CD14-positive monocyte (primary cell): ENCODE measurements around the gene BCL2. TPM values are rescaled to one million over a fixed set of nuclear protein-coding genes. Genes with fewer than 3 reads are reported as not detected.

Experiments used
- DNase-seq, 3 donors: peaks; one replicate each; pipeline ENCODE4 v3.0.0-alpha.2; 2011 to 2022
- H2AFZ ChIP-seq: 2 replicates; pipeline ENCODE4 v1.6.0; 2012; ENCODE audit warnings: mild to moderate bottlenecking, low read depth, low read length, inconsistent platforms; ENCODE audit not compliant: insufficient read depth, poor library complexity, severe bottlenecking
- H3K27ac ChIP-seq, 2 donors: 1 replicate in 1 of 2; 2 replicates in 1 of 2; pipeline ENCODE4 v1.5.1; 2012 to 2013; ENCODE audit warnings: low read length in 2 of 2, control low read depth in 1 of 2, inconsistent platforms in 1 of 2, low read depth in 1 of 2, mild to moderate bottlenecking in 1 of 2
- H3K27me3 ChIP-seq, 2 donors: one replicate each; pipeline versions ENCODE4 v1.6.0 to v1.6.1; 2011 to 2013; ENCODE audit warnings: low read length in 2 of 2; ENCODE audit not compliant: control insufficient read depth in 2 of 2, insufficient read depth in 2 of 2
- H3K36me3 ChIP-seq, 2 donors: replicated peaks in 1 of 2; 1 replicate in 1 of 2; 2 replicates in 1 of 2; pipeline versions ENCODE4 v1.5.1 to v1.6.1; 2012 to 2013; ENCODE audit warnings: low read length in 2 of 2, control low read depth in 1 of 2, inconsistent platforms in 1 of 2, mild to moderate bottlenecking in 1 of 2; ENCODE audit not compliant: insufficient read depth in 2 of 2, control insufficient read depth in 1 of 2
- H3K4me1 ChIP-seq, 2 donors: 1 replicate in 1 of 2; 2 replicates in 1 of 2; pipeline versions ENCODE4 v1.5.1 to v1.6.1; 2012 to 2013; ENCODE audit warnings: low read length in 2 of 2, control low read depth in 1 of 2, inconsistent platforms in 1 of 2, mild to moderate bottlenecking in 1 of 2, moderate library complexity in 1 of 2; ENCODE audit not compliant: insufficient read depth in 2 of 2, control insufficient read depth in 1 of 2
- H3K4me2 ChIP-seq: replicated peaks from 2 replicates; pipeline ENCODE3; 2012; ENCODE audit warnings: low read length, moderate library complexity, mild to moderate bottlenecking; ENCODE audit not compliant: poor library complexity, severe bottlenecking; ENCODE audit errors: extremely low read depth
- H3K4me3 ChIP-seq, 3 experiments: fragments of 200-600 bp in 1 of 3; sonication (generic) in 1 of 3; replicated peaks in 1 of 3; 1 replicate in 2 of 3; 2 replicates in 1 of 3; pipeline ENCODE4 v1.5.1; 2011 to 2013; ENCODE audit warnings: low read length in 3 of 3, mild to moderate bottlenecking in 3 of 3, control low read depth in 2 of 3, low read depth in 2 of 3, inconsistent platforms in 1 of 3, moderate library complexity in 1 of 3
- H3K79me2 ChIP-seq: 2 replicates; pipeline ENCODE4 v1.6.0; 2012; ENCODE audit warnings: mild to moderate bottlenecking, control low read depth, inconsistent platforms, low read length, moderate library complexity; ENCODE audit not compliant: insufficient read depth
- H3K9ac ChIP-seq: 2 replicates; pipeline ENCODE4 v1.6.0; 2017; ENCODE audit warnings: low read length, mild to moderate bottlenecking; ENCODE audit not compliant: insufficient read depth, poor library complexity, severe bottlenecking
- H3K9me3 ChIP-seq, 2 donors: replicated peaks in 1 of 2; 1 replicate in 1 of 2; 2 replicates in 1 of 2; pipeline versions ENCODE4 v1.5.1 to v1.6.1; 2012 to 2013; ENCODE audit warnings: low read length in 2 of 2, control low read depth in 1 of 2; ENCODE audit not compliant: control insufficient read depth in 1 of 2, insufficient read depth in 1 of 2
- H4K20me1 ChIP-seq: 2 replicates; pipeline ENCODE4 v1.6.0; 2012; ENCODE audit warnings: mild to moderate bottlenecking, low read length, control low read depth, moderate library complexity; ENCODE audit not compliant: insufficient read depth
- H3K27ac Mint-ChIP-seq, 7 donors: one replicate each; pipeline ENCODE4 v1.8.0; 2020; ENCODE audit warnings: mild to moderate bottlenecking in 7 of 7, mixed read lengths in 7 of 7, moderate library complexity in 6 of 7, inconsistent platforms in 2 of 7
- H3K27me3 Mint-ChIP-seq, 3 donors: one replicate each; pipeline ENCODE4 v1.8.0; 2021 to 2022; ENCODE audit warnings: low read depth in 3 of 3, mild to moderate bottlenecking in 3 of 3, mixed read lengths in 3 of 3, moderate library complexity in 3 of 3, inconsistent platforms in 1 of 3
- H3K36me3 Mint-ChIP-seq, 2 donors: one replicate each; pipeline ENCODE4 v1.8.0; 2020; ENCODE audit warnings: mixed read lengths in 2 of 2, inconsistent platforms in 1 of 2, mild to moderate bottlenecking in 1 of 2
- H3K4me1 Mint-ChIP-seq: one replicate; pipeline ENCODE4 v1.8.0; 2020; ENCODE audit warnings: mild to moderate bottlenecking, mixed read lengths
- H3K4me3 Mint-ChIP-seq, 2 donors: one replicate each; pipeline ENCODE4 v1.8.0; 2020; ENCODE audit warnings: mild to moderate bottlenecking in 2 of 2, mixed read lengths in 2 of 2, moderate library complexity in 1 of 2
- H3K9me3 Mint-ChIP-seq, 7 donors: one replicate each; pipeline ENCODE4 v1.8.0; 2020 to 2022; ENCODE audit warnings: mixed read lengths in 7 of 7, mild to moderate bottlenecking in 6 of 7, moderate library complexity in 6 of 7, inconsistent platforms in 2 of 7
- CTCF ChIP-seq: fragments of 200-600 bp; IDR thresholded peaks from one replicate; pipeline ENCODE4 v1.8.0; 2022; ENCODE audit warnings: antibody characterized with exemption, mild to moderate bottlenecking
- WGBS: methylation state at CpG from one replicate; pipeline ENCODE4 v1.1.5; 2013; ENCODE audit warnings: missing lambda C conversion rate; ENCODE audit not compliant: insufficient coverage; 5-methylcytosine and 5-hydroxymethylcytosine counted together
- intact Hi-C, 2 donors: fragments of 100-400 bp; cut with micrococcal nuclease; formaldehyde crosslinking; loops; one replicate each; pipeline versions ENCODE4 v1.15.0 to v1.15.1; 2023
- polyA plus RNA-seq, 3 donors: library from polyadenylated mRNA; depleted of rRNA in 1 of 3; unstranded in 2 of 3; stranded (reverse) in 1 of 3; fragments of 300-500 nt in 2 of 3; fragments of >200 nt in 1 of 3; fragmentation: Illumina TruSeq in 2 of 3; gene quantifications; 1 replicate in 2 of 3; 2 replicates in 1 of 3; pipeline ENCODE4 v1.2.3, GENCODE V29; 2012 to 2021

BCL2 gene
- polyA plus RNA-seq, 3 donors: 0.58 to 2.5 (median 1.1) TPM

- H3K36me3 ChIP-seq: no peaks in the 10 kb centered on the region
- intact Hi-C loops: no loop called here
- H3K4me3 ChIP-seq: no peak overlapping the region
- 9% methylated on average over 3 of the region's 16 CpGs for WGBS
- Mint-ChIP-seq H3K27me3 (peaks cover 0 to 3% (median 2%) of the 10 kb centered on the region in 3 donors), H3K4me1 (peaks cover 37% of the 10 kb centered on the region), H3K9me3 (peaks cover 0 to 6% (median 0%) of the 10 kb centered on the region in 7 donors), H3K36me3 (no peaks in the 10 kb centered on the region), H3K4me3 (peak overlapping the region in 1 of 2 donors; percentile 54), H3K27ac (peak overlapping the region in 1 of 7 donors; percentile 36)
- no peak for DNase-seq
- H3K27ac ChIP-seq: no peak overlapping the region
- H3K27me3 ChIP-seq: no peaks in the 10 kb centered on the region
- no peaks in the 10 kb centered on the region for H3K79me2 ChIP-seq
- no peak for TF ChIP-seq CTCF
- no peaks in the 10 kb centered on the region for H3K9me3 ChIP-seq
- peak overlapping the region; percentile 66 for H2AFZ ChIP-seq
- no peak overlapping the region for H3K9ac ChIP-seq
- H4K20me1 ChIP-seq: no peaks in the 10 kb centered on the region
- H3K4me2 ChIP-seq: peak overlapping the region; percentile 11
- peaks cover 25 to 39% of the 10 kb centered on the region in 2 donors for H3K4me1 ChIP-seq
These were observed 221.3 kb downstream of the BCL2 start for GRCh38 chr18:63098018-63098981.

- no peaks in the 10 kb centered on the region for H3K27me3 ChIP-seq
- 66% methylated on average over 9 of the region's 10 CpGs for WGBS
- Mint-ChIP-seq H3K4me3 (no peak overlapping the region), H3K36me3 (no peaks in the 10 kb centered on the region), H3K27ac (peak overlapping the region in 2 of 7 donors; percentile 0 to 34), H3K27me3 (peaks cover 0 to 3% (median 0%) of the 10 kb centered on the region in 3 donors), H3K9me3 (peaks cover 0 to 4% (median 0%) of the 10 kb centered on the region in 7 donors), H3K4me1 (peaks cover 37% of the 10 kb centered on the region)
- H3K27ac ChIP-seq: no peak overlapping the region
- DNase-seq: no peak
- H4K20me1 ChIP-seq: no peaks in the 10 kb centered on the region
- no peak overlapping the region for H3K4me2 ChIP-seq
- no peak overlapping the region for H3K4me3 ChIP-seq
- intact Hi-C loops: no loop called here
- H3K36me3 ChIP-seq: no peaks in the 10 kb centered on the region
- no peak overlapping the region for H2AFZ ChIP-seq
- peaks cover 25 to 39% of the 10 kb centered on the region in 2 donors for H3K4me1 ChIP-seq
- no peaks in the 10 kb centered on the region for H3K79me2 ChIP-seq
- TF ChIP-seq CTCF: no peak
- H3K9ac ChIP-seq: no peak overlapping the region
- no peaks in the 10 kb centered on the region for H3K9me3 ChIP-seq
These were observed 222.4 kb downstream of the BCL2 start for GRCh38 chr18:63097178-63097577.
